NCI-H69 (cell line): ENCODE results near the gene TIMP4.

Source experiments
- DNase-seq: peaks from one replicate; lab custom pipeline; 2025; lab: John Stamatoyannopoulos, UW

The TIMP4 gene

DNA sequence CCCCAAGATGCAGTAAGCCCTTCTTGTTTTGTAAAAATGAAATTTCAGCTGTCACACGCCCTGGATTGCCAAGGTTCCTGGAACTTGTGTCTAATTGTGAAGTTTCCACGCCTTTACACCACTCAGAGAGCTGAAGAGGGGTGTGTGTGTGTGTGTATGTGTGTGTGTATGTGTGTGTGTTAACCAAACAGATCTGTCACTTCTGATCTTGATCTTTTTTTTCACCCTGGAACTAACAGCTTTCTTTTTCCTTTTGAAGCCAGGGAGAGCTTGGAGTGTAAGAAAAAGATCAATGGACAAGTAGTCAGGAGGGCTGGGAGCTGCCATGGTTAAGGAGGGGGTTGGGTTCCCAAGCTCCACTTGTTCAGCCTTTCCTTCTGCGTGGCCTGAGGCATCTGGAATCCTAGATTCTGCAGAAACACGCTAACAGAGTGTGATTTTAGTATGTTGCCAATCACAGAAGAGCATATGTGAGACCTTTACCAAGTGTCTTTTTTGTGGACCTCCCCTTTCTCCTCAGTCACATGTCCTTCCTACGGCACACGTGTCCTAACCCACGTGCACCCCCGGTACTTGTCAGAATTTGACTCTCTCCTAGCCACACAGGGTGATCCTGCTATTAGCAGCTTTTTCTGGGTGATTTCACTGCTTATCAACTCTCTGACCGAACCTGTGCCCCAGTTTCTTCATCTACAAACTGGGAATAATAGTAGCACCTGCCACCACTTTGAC lies 11.5 kb downstream of the TIMP4 start:
- DNase-seq = no peak

- DNase-seq = no peak
Observed at GRCh38 chr3:12143949-12144504, 14.7 kb downstream of the TIMP4 start.

GRCh38 chr3:12142476-12142875 lies 16.2 kb downstream of the TIMP4 start:
- no peak for DNase-seq

GRCh38 chr3:12141350-12141749 lies 17.4 kb downstream of the TIMP4 start:
- DNase-seq = no peak

DNA sequence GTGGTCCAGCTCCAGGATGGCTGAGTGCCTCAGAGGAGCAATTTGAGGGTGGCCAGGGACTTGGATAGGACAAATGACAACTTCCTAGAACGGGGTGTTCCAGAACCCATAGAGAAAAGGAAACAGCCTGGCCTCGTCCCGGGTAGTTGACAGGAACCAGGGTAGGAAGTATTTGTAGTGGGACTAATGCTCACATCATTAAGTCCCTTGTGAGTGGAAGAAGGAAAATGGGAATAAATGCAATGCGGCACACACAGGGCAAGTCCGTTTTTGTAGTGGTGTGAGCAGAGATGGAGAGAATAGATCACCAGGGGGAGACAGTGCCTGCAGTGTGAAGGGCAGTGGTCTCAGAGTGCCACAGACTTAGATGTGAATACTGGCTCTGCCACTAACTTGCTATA lies 19.6 kb downstream of the TIMP4 start:
- no peak for DNase-seq

DNA sequence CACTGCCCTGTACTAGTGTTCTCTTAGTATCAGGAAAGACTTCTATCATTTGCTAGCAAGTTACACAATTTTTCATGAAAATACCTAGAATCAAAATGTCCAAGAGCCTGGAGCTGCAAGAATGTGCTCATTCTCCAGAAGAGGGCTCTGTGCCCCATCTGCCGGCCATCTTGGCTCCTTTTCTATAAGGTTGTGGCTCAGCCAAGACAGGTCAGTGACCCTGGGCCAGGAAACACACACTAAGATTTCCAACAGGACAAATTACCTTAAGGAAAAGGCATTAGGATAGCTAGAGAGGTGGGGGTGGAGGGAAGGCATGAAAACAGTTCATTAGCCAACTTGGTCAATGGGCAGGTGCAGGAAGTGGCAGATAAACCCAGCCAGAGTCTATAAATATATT lies 20.7 kb downstream of the TIMP4 start:
- DNase-seq = no peak

GRCh38 chr3:12136371-12136770 lies 22.3 kb downstream of the TIMP4 start:
- DNase-seq = no peak

DNA sequence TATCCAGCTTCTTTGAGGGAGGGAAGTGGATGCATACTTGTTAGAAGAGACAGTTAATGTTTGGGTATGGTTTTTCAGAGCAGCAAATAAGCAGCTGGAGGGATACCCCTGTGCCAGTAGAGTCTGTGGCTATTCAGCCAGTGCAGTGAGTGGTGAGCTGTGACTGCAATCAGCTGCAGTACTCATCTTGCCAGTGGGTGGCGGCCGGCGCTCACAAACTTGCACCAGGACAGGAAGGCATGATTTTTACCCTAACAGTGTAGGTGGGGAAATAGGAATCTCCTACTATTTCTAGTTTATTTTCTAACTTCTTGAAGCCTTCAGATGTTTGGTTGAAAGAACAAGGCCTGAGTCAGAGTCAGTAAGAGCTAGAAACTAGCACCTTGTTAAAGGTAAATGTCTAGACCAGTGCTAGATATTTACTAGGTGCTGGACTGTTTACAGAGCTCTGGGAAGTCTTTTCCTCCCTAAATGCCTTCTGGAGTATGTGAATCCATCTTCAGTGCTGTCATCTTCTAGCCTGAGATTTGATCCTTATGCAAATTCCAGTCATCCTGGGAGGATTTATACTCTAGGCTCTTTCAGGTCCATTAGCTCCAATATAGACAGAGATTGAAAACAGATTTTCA lies 23.6 kb downstream of the TIMP4 start:
- DNase-seq = peak; percentile 49

GRCh38 chr3:12132881-12133280 lies 25.8 kb downstream of the TIMP4 start:
- no peak for DNase-seq

- DNase-seq = no peak
Observed at GRCh38 chr3:12131351-12132090, 27.2 kb downstream of the TIMP4 start.

DNA sequence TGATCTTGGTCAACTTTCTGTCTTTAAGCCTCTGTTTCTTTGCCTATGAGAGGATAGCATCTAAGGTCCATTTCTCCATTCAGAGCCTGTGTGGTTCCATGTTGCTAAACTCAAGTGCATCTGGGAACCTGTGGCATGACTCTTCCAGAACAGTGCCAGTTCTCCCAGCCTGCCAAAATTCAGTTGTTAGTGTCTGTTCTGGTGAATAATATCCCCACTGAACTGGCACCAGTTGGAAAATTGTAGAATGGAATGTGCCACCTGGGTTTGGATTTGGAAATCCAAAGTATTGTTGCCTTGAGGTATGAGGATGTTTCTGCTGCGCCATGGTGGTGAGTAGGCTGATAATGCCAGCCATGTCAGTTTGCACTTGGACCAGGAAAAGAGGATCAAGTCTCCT lies 31.3 kb downstream of the TIMP4 start:
- DNase-seq = no peak

- no peak for DNase-seq
Observed at GRCh38 chr3:12125772-12126171, 32.9 kb downstream of the TIMP4 start.

- no peak for DNase-seq
Observed at GRCh38 chr3:12121466-12121865, 37.2 kb downstream of the TIMP4 start.

DNA sequence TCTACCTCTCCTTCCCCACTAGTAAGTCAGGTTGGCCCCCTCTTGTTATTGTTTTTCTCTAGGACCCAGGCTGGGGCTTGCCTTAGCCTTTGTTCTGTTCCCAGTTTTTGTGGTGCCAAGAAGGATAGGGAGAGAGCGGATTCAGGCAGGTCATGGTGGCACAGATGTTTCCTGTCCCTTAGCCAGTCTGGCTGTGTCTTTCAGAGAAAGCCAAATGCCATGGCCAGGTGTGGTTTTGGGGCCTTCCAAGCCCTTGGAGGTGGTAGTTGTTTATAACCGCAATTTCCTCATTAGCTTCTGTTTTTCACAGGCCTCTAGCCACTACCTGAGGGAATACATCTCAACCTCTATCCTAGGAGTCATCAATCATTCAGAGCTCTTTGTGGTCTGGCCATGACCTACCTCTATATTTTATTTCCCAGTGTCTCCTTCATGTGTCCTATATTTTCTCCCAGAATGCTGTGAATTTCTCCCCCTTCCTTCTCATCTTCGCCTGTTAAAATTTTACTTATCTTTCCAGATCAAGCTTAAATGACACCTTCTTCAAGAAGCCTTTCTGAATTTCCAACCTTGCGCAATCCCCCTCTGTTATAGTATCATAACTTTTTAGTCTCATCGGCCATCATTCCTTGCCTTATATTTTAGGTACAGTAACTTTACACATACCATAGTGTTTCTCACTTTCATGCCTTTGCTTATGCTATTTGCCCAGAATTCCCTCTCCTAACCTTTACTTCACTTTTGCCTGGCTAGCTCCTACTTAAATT lies 38.2 kb downstream of the TIMP4 start:
- DNase-seq = no peak

- no peak for DNase-seq
Observed at GRCh38 chr3:12117473-12117872, 41.2 kb downstream of the TIMP4 start.

- no peak for DNase-seq
Observed at GRCh38 chr3:12116870-12117269, 41.8 kb downstream of the TIMP4 start.

- DNase-seq = no peak
Observed at GRCh38 chr3:12115849-12116248, 42.9 kb downstream of the TIMP4 start.

GRCh38 chr3:12115104-12115503 lies 43.6 kb downstream of the TIMP4 start:
- DNase-seq = no peak

DNA sequence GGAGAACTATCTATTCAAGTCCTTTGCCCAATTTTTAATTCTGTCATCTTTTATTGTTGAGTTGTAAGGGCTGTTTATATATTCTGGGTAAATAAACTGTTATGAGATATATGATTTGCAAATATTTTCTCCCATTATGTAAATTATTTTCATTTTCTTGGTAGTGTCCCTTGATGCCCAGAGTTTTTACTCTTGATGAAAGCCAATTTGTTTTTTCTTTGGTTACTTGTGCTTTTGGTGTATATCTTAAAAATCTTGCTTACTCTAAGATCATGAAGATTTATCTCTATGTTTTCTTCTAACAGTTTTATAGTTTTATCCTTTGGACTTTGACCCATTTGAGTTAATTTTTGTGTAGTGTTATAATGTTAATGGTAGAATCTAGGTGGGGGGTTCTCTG lies 44.5 kb downstream of the TIMP4 start:
- DNase-seq = no peak

DNA sequence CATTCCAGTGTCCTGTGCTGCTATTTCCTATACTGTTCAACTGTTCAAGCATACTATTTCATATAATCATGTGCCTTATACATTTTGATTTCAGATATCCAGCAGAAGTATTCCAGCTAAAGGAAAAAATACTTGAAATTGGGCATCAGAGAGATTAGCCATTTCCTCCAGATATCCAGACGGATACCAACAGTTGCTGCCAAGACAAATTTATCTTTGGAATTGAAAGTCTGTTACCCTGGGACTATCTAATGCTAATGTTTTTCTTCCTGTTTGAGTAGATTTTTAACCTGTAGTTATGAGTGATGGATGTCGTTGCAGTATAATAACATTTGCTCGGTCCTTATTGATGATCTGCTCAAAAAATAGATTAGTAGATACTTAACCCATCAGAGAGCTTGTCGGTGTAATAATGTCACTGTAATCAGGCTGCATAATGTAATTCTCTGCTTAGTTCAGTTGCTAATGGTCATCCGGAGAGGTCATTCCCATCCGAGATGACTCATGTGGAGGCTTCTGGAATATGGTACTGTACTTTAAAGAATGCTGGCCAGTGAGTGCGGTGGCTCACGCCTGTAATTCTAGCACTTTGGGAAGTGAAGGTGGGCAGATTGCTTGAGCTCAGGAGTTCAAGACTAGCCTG lies 51.5 kb downstream of the TIMP4 start:
- no peak for DNase-seq
